HuH-7.5 (cell line): ENCODE results near the gene EEF1AKMT3.
"Not testable (repeated sequence)": the region's sequence is repeated elsewhere in the genome, so short reads cannot be mapped to it uniquely, and the experiment has no call there.

Experiments used
- DNase-seq: peaks from one replicate; pipeline ENCODE4 v3.0.0; 2011; ENCODE audit warnings: low spot score

The EEF1AKMT3 gene

GRCh38 chr12:57765698-57766463 is 6.5 kb upstream of the EEF1AKMT3 start:
- DNase-seq = no peak

- DNase-seq = no peak
These were observed 5.7 kb upstream of the EEF1AKMT3 start, which contains the start of gene CYP27B1 for GRCh38 chr12:57766464-57767304. Gene CYP27B1 (minus strand): TSS chr12:57767078. CDS start chr12:57767041, 37 bp downstream.

- no peak for DNase-seq
These were observed 5.1 kb upstream of the EEF1AKMT3 start for GRCh38 chr12:57767305-57767698.

GRCh38 chr12:57767876-57768275 is 4.5 kb upstream of the EEF1AKMT3 start:
- no peak for DNase-seq

GRCh38 chr12:57769594-57769993 is 2.8 kb upstream of the EEF1AKMT3 start:
- no peak for DNase-seq

GRCh38 chr12:57770734-57771133 is 1.7 kb upstream of the EEF1AKMT3 start:
- DNase-seq = no peak

GRCh38 chr12:57771236-57771872 is 1.1 kb upstream of the EEF1AKMT3 start:
- DNase-seq = peak; percentile 95

- peak; percentile 93 for DNase-seq
These were observed 463 bp upstream of the EEF1AKMT3 start, which contains the start of gene METTL1 for GRCh38 chr12:57771873-57772428. Gene METTL1 (minus strand): TSS chr12:57772105. CDS start chr12:57772083, 22 bp downstream.

GRCh38 chr12:57774634-57775033 is 2.2 kb downstream of the EEF1AKMT3 start:
- DNase-seq = not testable (repeated sequence)

GRCh38 chr12:57775044-57775443 is 2.6 kb downstream of the EEF1AKMT3 start:
- no peak for DNase-seq

- DNase-seq = no peak
These were observed 3.3 kb downstream of the EEF1AKMT3 start for GRCh38 chr12:57775563-57776246.

- no peak for DNase-seq
These were observed 3.8 kb downstream of the EEF1AKMT3 start for GRCh38 chr12:57776247-57776587.

- DNase-seq = no peak
These were observed 5.0 kb downstream of the EEF1AKMT3 start for GRCh38 chr12:57777367-57777766.

- DNase-seq = no peak
These were observed 5.5 kb downstream of the EEF1AKMT3 start for GRCh38 chr12:57777911-57778310.

GRCh38 chr12:57779736-57780135 is 7.3 kb downstream of the EEF1AKMT3 start:
- DNase-seq = no peak

GRCh38 chr12:57780284-57780897 is 8.0 kb downstream of the EEF1AKMT3 start:
- DNase-seq = no peak

GRCh38 chr12:57781244-57781643 is 8.8 kb downstream of the EEF1AKMT3 start:
- no peak for DNase-seq

- no peak for DNase-seq
These were observed 9.4 kb downstream of the EEF1AKMT3 start for GRCh38 chr12:57781801-57782200.

GRCh38 chr12:57782243-57782607 is 9.8 kb downstream of the EEF1AKMT3 start:
- no peak for DNase-seq

- peak; percentile 76 for DNase-seq
These were observed 10.4 kb downstream of the EEF1AKMT3 start, which contains the start of gene TSFM for GRCh38 chr12:57782608-57783465. Gene TSFM (plus strand): TSS chr12:57782787. CDS start chr12:57782802, 15 bp downstream.
